GM13977 (cell line): ENCODE measurements around the gene PDCD1LG2.

ENCODE experiments used
- DNase-seq: peaks from one replicate; pipeline ENCODE4 v3.0.0; 2012; ENCODE audit warnings: low spot score
- CTCF ChIP-seq: IDR thresholded peaks from 2 replicates; pipeline ENCODE4 v1.5.1; 2012; ENCODE audit warnings: mild to moderate bottlenecking, control low read depth; ENCODE audit not compliant: insufficient read depth; ENCODE audit errors: extremely low read depth, missing control alignments
- in situ Hi-C: fragments of 300-500 bp; cut with MboI; formaldehyde crosslinking; loops from one replicate; pipeline ENCODE4 v1.12.0; 2022; ENCODE audit warnings: low sequenced_read_pairs, low pct_unique_long_range_greater_than_20kb, mixed read lengths, inconsistent platforms; ENCODE audit not compliant: unreplicated experiment

The PDCD1LG2 gene

DNA sequence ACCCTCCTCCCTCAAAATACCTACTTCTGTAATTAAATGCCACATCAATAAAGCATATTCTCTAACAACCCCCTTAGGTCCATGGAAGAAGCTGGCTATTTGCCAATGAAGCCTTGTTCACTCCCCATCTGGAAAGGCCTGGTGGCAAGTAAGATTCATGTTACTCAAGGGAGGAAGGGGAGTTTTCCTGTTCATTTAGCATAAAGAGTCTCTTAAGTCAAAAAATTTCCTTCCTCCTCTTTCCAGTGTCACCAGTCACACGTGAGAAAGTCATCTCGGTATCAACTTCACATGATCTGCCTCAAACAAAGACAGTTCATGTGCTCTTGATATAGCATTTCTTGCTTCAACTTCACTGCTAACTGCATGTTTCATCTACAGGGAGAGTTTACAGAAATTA is 85.8 kb downstream of the PDCD1LG2 start:
- in situ Hi-C loops, result loop anchor here (10.0 kb wide), 1 partner anchor 151 kb away; no protein-coding TSS in a partner anchor
- TF ChIP-seq CTCF, result no peak
- no peak for DNase-seq

DNA sequence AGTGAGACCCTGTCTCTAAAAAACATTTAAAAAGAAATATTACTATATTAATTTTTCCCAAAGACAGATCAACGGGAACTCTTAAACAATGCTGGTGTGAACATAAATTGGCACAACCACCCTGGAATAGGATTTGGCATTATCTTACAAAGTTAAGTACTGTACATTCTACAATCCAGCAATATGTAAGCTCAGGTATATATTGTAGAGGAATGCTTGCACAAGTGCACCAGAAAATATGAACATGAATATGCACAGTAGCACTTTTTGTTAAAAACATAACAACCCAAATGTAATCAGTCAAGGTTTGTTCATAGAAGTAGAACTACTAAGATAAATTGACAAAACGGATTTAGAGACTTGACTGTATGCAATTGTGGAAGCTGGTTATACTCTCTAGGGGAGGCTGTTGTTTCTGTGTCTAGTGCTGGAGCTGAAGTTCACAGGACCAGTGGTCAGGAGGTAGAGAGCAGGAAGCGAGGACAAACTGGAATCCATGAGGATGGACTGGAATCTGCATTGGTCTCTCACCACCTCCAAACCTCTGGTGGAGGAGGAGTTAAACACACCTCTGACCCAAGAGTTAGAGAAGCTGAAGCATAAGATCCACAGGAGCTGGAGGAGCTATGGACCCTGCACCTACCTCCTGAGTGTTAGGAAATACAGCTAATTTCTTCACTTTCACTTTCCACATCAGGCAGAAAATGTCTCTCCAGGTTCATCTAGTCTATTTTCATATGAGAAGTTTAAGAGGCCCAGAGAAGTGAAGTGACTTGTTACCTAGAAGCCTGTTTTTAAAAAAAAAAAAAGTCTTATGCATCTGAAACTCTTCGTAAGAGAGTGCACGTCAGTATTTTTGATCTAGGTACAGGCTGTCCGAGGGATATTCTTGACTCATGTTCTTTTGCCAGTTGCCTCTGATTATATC is 98.2 kb downstream of the PDCD1LG2 start:
- peak; percentile 40 for TF ChIP-seq CTCF
- no peak for DNase-seq
- in situ Hi-C loops, result loop anchor here (10.0 kb wide), 1 partner anchor 854 kb away; no protein-coding TSS in a partner anchor

DNA sequence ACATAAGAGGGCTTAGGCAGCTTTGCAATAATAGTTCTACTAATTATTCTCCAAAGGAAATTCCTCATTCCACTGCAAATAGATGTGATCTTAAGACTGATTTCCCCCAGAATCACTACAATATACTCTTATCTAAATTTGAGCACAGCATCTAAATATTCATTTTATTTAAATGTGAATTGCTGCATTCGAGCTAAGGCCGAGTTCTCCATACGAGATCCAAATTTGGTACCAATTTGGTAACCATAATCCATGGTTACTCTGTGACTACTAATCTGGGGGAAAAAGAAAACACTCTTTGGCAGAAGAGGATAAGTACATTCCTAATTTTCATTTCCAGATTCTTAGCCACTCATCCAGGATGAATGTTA is 98.9 kb downstream of the PDCD1LG2 start:
- no peak for TF ChIP-seq CTCF
- in situ Hi-C loops, result loop anchor here (10.0 kb wide), 1 partner anchor 854 kb away; no protein-coding TSS in a partner anchor
- no peak for DNase-seq

DNA sequence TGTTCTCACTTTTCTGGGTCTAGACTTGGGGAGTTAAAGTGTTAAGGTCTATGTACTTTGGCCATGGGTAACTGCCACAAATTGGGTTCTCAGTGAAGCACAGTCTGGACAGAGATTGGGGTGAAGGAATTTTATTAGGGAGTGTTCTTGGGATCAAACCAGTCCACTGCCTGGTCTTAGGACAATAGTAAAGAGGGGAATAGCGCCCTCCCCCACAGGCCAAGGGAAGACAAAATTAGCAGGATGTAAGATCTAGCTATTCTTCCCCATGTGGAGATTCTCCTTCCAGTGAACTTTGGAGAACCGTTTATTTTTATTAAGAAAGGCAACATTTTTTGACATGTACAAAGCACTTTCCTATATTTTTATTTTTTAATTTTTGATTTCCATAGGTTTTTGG is 100.2 kb downstream of the PDCD1LG2 start:
- TF ChIP-seq CTCF, result no peak
- DNase-seq, result no peak
- in situ Hi-C loops, result no loop called here

- in situ Hi-C loops, result no loop called here
- no peak for TF ChIP-seq CTCF
- DNase-seq, result no peak
Measured at GRCh38 chr9:5611321-5612184, 101.2 kb downstream of the PDCD1LG2 start.

- DNase-seq, result no peak
- in situ Hi-C loops, result no loop called here
- TF ChIP-seq CTCF, result no peak
Measured at GRCh38 chr9:5612185-5612530, 101.8 kb downstream of the PDCD1LG2 start.
